ENCODE measurements around the gene PGAP3.
A peak's percentile ranks its signal among the peaks of the same experiment; 100 is the strongest.

The PGAP3 gene

GRCh38 chr17:39652587-39653315, 35.1 kb downstream of the PGAP3 start:
- Histone ChIP-seq H3K9me3 (ENCODE audit: control insufficient read depth, insufficient read depth, low read length) (no peaks in the 10 kb centered on the region), H3K4me3 (ENCODE audit: low read depth, low read length) (no peak overlapping the region), H3K4me1 (ENCODE audit: control insufficient read depth, insufficient read depth, low read length) (peaks cover 19% of the 10 kb centered on the region), H3K9ac (ENCODE audit: low read depth, low read length) (no peak overlapping the region), H3K36me3 (ENCODE audit: control insufficient read depth, insufficient read depth, low read length) (no peaks in the 10 kb centered on the region), H3K27me3 (ENCODE audit: control insufficient read depth, insufficient read depth, low read length) (no peaks in the 10 kb centered on the region), H3K27ac (ENCODE audit: low read depth, low read length) (peak overlapping the region; percentile 78)

GRCh38 chr17:39651923-39652586, 35.8 kb downstream of the PGAP3 start:
- peak overlapping the region; percentile 78 for H3K27ac ChIP-seq (ENCODE audit: low read depth, low read length)
- no peak overlapping the region for H3K4me3 ChIP-seq (ENCODE audit: low read depth, low read length)
- no peaks in the 10 kb centered on the region for H3K9me3 ChIP-seq (ENCODE audit: control insufficient read depth, insufficient read depth, low read length)
- H3K4me1 ChIP-seq (ENCODE audit: control insufficient read depth, insufficient read depth, low read length) = peaks cover 19% of the 10 kb centered on the region
- no peaks in the 10 kb centered on the region for H3K36me3 ChIP-seq (ENCODE audit: control insufficient read depth, insufficient read depth, low read length)
- no peak overlapping the region for H3K9ac ChIP-seq (ENCODE audit: low read depth, low read length)
- H3K27me3 ChIP-seq (ENCODE audit: control insufficient read depth, insufficient read depth, low read length) = no peaks in the 10 kb centered on the region

GRCh38 chr17:39650121-39650579, 37.7 kb downstream of the PGAP3 start:
- Histone ChIP-seq H3K4me3 (ENCODE audit: low read depth, low read length) (no peak overlapping the region), H3K27me3 (ENCODE audit: control insufficient read depth, insufficient read depth, low read length) (no peaks in the 10 kb centered on the region), H3K9ac (ENCODE audit: low read depth, low read length) (no peak overlapping the region), H3K9me3 (ENCODE audit: control insufficient read depth, insufficient read depth, low read length) (no peaks in the 10 kb centered on the region), H3K36me3 (ENCODE audit: control insufficient read depth, insufficient read depth, low read length) (no peaks in the 10 kb centered on the region), H3K27ac (ENCODE audit: low read depth, low read length) (no peak overlapping the region), H3K4me1 (ENCODE audit: control insufficient read depth, insufficient read depth, low read length) (peaks cover 23% of the 10 kb centered on the region)

- H3K4me3 ChIP-seq (ENCODE audit: low read depth, low read length) = no peak overlapping the region
- H3K4me1 ChIP-seq (ENCODE audit: control insufficient read depth, insufficient read depth, low read length) = peaks cover 29% of the 10 kb centered on the region
- H3K9me3 ChIP-seq (ENCODE audit: control insufficient read depth, insufficient read depth, low read length) = no peaks in the 10 kb centered on the region
- H3K36me3 ChIP-seq (ENCODE audit: control insufficient read depth, insufficient read depth, low read length) = no peaks in the 10 kb centered on the region
- no peaks in the 10 kb centered on the region for H3K27me3 ChIP-seq (ENCODE audit: control insufficient read depth, insufficient read depth, low read length)
- H3K9ac ChIP-seq (ENCODE audit: low read depth, low read length) = no peak overlapping the region
- no peak overlapping the region for H3K27ac ChIP-seq (ENCODE audit: low read depth, low read length)
These were observed 39.1 kb downstream of the PGAP3 start for GRCh38 chr17:39648616-39649366.

- H3K9me3 ChIP-seq (ENCODE audit: control insufficient read depth, insufficient read depth, low read length) = no peaks in the 10 kb centered on the region
- H3K27ac ChIP-seq (ENCODE audit: low read depth, low read length) = no peak overlapping the region
- no peaks in the 10 kb centered on the region for H3K27me3 ChIP-seq (ENCODE audit: control insufficient read depth, insufficient read depth, low read length)
- no peak overlapping the region for H3K9ac ChIP-seq (ENCODE audit: low read depth, low read length)
- peaks cover 14% of the 10 kb centered on the region for H3K4me1 ChIP-seq (ENCODE audit: control insufficient read depth, insufficient read depth, low read length)
- no peaks in the 10 kb centered on the region for H3K36me3 ChIP-seq (ENCODE audit: control insufficient read depth, insufficient read depth, low read length)
- no peak overlapping the region for H3K4me3 ChIP-seq (ENCODE audit: low read depth, low read length)
These were observed 40.6 kb downstream of the PGAP3 start for GRCh38 chr17:39647256-39647655.

GRCh38 chr17:39643271-39643670, 44.6 kb downstream of the PGAP3 start:
- H3K9me3 ChIP-seq (ENCODE audit: control insufficient read depth, insufficient read depth, low read length) = no peaks in the 10 kb centered on the region
- H3K4me1 ChIP-seq (ENCODE audit: control insufficient read depth, insufficient read depth, low read length) = peaks cover 22% of the 10 kb centered on the region
- H3K4me3 ChIP-seq (ENCODE audit: low read depth, low read length) = no peak overlapping the region
- H3K36me3 ChIP-seq (ENCODE audit: control insufficient read depth, insufficient read depth, low read length) = no peaks in the 10 kb centered on the region
- H3K27me3 ChIP-seq (ENCODE audit: control insufficient read depth, insufficient read depth, low read length) = no peaks in the 10 kb centered on the region
- H3K9ac ChIP-seq (ENCODE audit: low read depth, low read length) = no peak overlapping the region
- H3K27ac ChIP-seq (ENCODE audit: low read depth, low read length) = no peak overlapping the region

GRCh38 chr17:39642291-39643074, 45.4 kb downstream of the PGAP3 start:
- Histone ChIP-seq H3K27ac (ENCODE audit: low read depth, low read length) (no peak overlapping the region), H3K9ac (ENCODE audit: low read depth, low read length) (no peak overlapping the region), H3K4me1 (ENCODE audit: control insufficient read depth, insufficient read depth, low read length) (peaks cover 30% of the 10 kb centered on the region), H3K27me3 (ENCODE audit: control insufficient read depth, insufficient read depth, low read length) (no peaks in the 10 kb centered on the region), H3K36me3 (ENCODE audit: control insufficient read depth, insufficient read depth, low read length) (no peaks in the 10 kb centered on the region), H3K9me3 (ENCODE audit: control insufficient read depth, insufficient read depth, low read length) (no peaks in the 10 kb centered on the region), H3K4me3 (ENCODE audit: low read depth, low read length) (no peak overlapping the region)

- H3K9me3 ChIP-seq (ENCODE audit: control insufficient read depth, insufficient read depth, low read length) = no peaks in the 10 kb centered on the region
- H3K4me3 ChIP-seq (ENCODE audit: low read depth, low read length) = no peak overlapping the region
- peaks cover 30% of the 10 kb centered on the region for H3K4me1 ChIP-seq (ENCODE audit: control insufficient read depth, insufficient read depth, low read length)
- H3K27ac ChIP-seq (ENCODE audit: low read depth, low read length) = no peak overlapping the region
- H3K9ac ChIP-seq (ENCODE audit: low read depth, low read length) = no peak overlapping the region
- no peaks in the 10 kb centered on the region for H3K36me3 ChIP-seq (ENCODE audit: control insufficient read depth, insufficient read depth, low read length)
- H3K27me3 ChIP-seq (ENCODE audit: control insufficient read depth, insufficient read depth, low read length) = no peaks in the 10 kb centered on the region
These were observed 46.0 kb downstream of the PGAP3 start for GRCh38 chr17:39641883-39642282.

GRCh38 chr17:39641097-39641496, 46.8 kb downstream of the PGAP3 start:
- Histone ChIP-seq H3K36me3 (ENCODE audit: control insufficient read depth, insufficient read depth, low read length) (no peaks in the 10 kb centered on the region), H3K9ac (ENCODE audit: low read depth, low read length) (no peak overlapping the region), H3K9me3 (ENCODE audit: control insufficient read depth, insufficient read depth, low read length) (no peaks in the 10 kb centered on the region), H3K4me3 (ENCODE audit: low read depth, low read length) (no peak overlapping the region), H3K27ac (ENCODE audit: low read depth, low read length) (no peak overlapping the region), H3K4me1 (ENCODE audit: control insufficient read depth, insufficient read depth, low read length) (peaks cover 37% of the 10 kb centered on the region), H3K27me3 (ENCODE audit: control insufficient read depth, insufficient read depth, low read length) (no peaks in the 10 kb centered on the region)

- H3K27ac ChIP-seq (ENCODE audit: low read depth, low read length) = no peak overlapping the region
- H3K4me3 ChIP-seq (ENCODE audit: low read depth, low read length) = no peak overlapping the region
- no peaks in the 10 kb centered on the region for H3K9me3 ChIP-seq (ENCODE audit: control insufficient read depth, insufficient read depth, low read length)
- H3K27me3 ChIP-seq (ENCODE audit: control insufficient read depth, insufficient read depth, low read length) = no peaks in the 10 kb centered on the region
- no peak overlapping the region for H3K9ac ChIP-seq (ENCODE audit: low read depth, low read length)
- H3K4me1 ChIP-seq (ENCODE audit: control insufficient read depth, insufficient read depth, low read length) = peaks cover 42% of the 10 kb centered on the region
- H3K36me3 ChIP-seq (ENCODE audit: control insufficient read depth, insufficient read depth, low read length) = no peaks in the 10 kb centered on the region
These were observed 47.2 kb downstream of the PGAP3 start for GRCh38 chr17:39640591-39641031.
